WTC11 (cell line): Measurements from ENCODE around the gene DHRS2. TPM values are rescaled to one million over a fixed set of nuclear protein-coding genes. Genes with fewer than 3 reads are reported as not detected.
A peak's percentile ranks its signal among the peaks of the same experiment; 100 is the strongest.
"Not testable (repeated sequence)": the region's sequence is repeated elsewhere in the genome, so short reads cannot be mapped to it uniquely, and the experiment has no call there.

Experiments
- ATAC-seq: fragments of 200-7000 bp; cut with Tn5 transposase; 2 replicates; pipeline ENCODE4 v1.10.0; 2021; ENCODE audit warnings: mild to moderate bottlenecking, moderate library complexity
- CTCF ChIA-PET: fragments of 300-600 bp; sonication (Branson Sonifier 250); formaldehyde crosslinking; loops from one replicate; lab custom pipeline; 2021; ENCODE audit warnings: antibody characterized with exemption; lab: Charles Lee
- POLR2A ChIA-PET: fragments of 350-600 bp; sonication (Branson Sonifier 250); formaldehyde crosslinking; loops from one replicate; lab custom pipeline; 2021; ENCODE audit warnings: antibody characterized with exemption; lab: Charles Lee
- DNase-seq: peaks from one replicate; pipeline ENCODE4 v3.0.0; 2021; ENCODE audit warnings: low spot score
- H3K27ac Mint-ChIP-seq: 2 replicates; pipeline ENCODE4 v1.8.0; 2021; ENCODE audit warnings: mixed read lengths
- H3K27me3 Mint-ChIP-seq: 2 replicates; pipeline ENCODE4 v1.8.0; 2021; ENCODE audit warnings: low read depth, mild to moderate bottlenecking, moderate library complexity, mixed read lengths
- H3K36me3 Mint-ChIP-seq: 2 replicates; pipeline ENCODE4 v1.8.0; 2021; ENCODE audit warnings: mixed read lengths
- H3K4me1 Mint-ChIP-seq: 2 replicates; pipeline ENCODE4 v1.8.0; 2022; ENCODE audit warnings: mixed read lengths
- H3K4me3 Mint-ChIP-seq: 2 replicates; pipeline ENCODE4 v1.8.0; 2021; ENCODE audit warnings: mild to moderate bottlenecking, moderate library complexity, mixed read lengths
- H3K9me3 Mint-ChIP-seq: 2 replicates; pipeline ENCODE4 v1.8.0; 2021; ENCODE audit warnings: mixed read lengths
- ATF2 ChIP-seq: sonication (generic); formaldehyde crosslinking; IDR thresholded peaks from 2 replicates; pipeline ENCODE4 v1.8.1; 2022; ENCODE audit warnings: low read depth, missing genetic modification reagents, borderline replicate concordance
- CREB1 ChIP-seq: sonication (generic); formaldehyde crosslinking; IDR thresholded peaks from 2 replicates; pipeline ENCODE4 v1.8.0; 2023; ENCODE audit warnings: mild to moderate bottlenecking, missing genetic modification reagents
- CREM ChIP-seq: sonication (generic); formaldehyde crosslinking; IDR thresholded peaks from 2 replicates; pipeline ENCODE4 v1.8.1; 2022; ENCODE audit warnings: mild to moderate bottlenecking, missing genetic modification reagents, moderate library complexity
- EMX1 ChIP-seq: fragments of 250-450 bp; sonication (Bioruptor Pico); IDR thresholded peaks from 2 replicates; pipeline ENCODE4 v1.8.0; 2021; ENCODE audit warnings: mild to moderate bottlenecking
- FOXK1 ChIP-seq: sonication (generic); formaldehyde crosslinking; IDR thresholded peaks from 2 replicates; pipeline ENCODE4 v1.8.0; 2022; ENCODE audit warnings: mild to moderate bottlenecking, moderate library complexity, missing genetic modification reagents
- FOXP4 ChIP-seq: sonication (generic); formaldehyde crosslinking; IDR thresholded peaks from 2 replicates; pipeline ENCODE4 v1.8.0; 2022; ENCODE audit warnings: mild to moderate bottlenecking, missing genetic modification reagents
- MAX ChIP-seq: sonication (generic); formaldehyde crosslinking; IDR thresholded peaks from 2 replicates; pipeline ENCODE4 v1.8.0; 2022; ENCODE audit warnings: mild to moderate bottlenecking, missing genetic modification reagents
- NR1H2 ChIP-seq: sonication (generic); formaldehyde crosslinking; IDR thresholded peaks from 2 replicates; pipeline ENCODE4 v1.9.0; 2021; ENCODE audit warnings: mild to moderate bottlenecking, moderate library complexity, missing genetic modification reagents
- NR2C2 ChIP-seq: sonication (generic); formaldehyde crosslinking; IDR thresholded peaks from 2 replicates; pipeline ENCODE4 v1.8.0; 2022; ENCODE audit warnings: mild to moderate bottlenecking, missing genetic modification reagents
- PRDM15 ChIP-seq: sonication (generic); formaldehyde crosslinking; IDR thresholded peaks from 2 replicates; pipeline ENCODE4 v1.8.0; 2022; ENCODE audit warnings: missing genetic modification reagents
- SMAD4 ChIP-seq: sonication (generic); formaldehyde crosslinking; IDR thresholded peaks from 2 replicates; pipeline ENCODE4 v1.8.0; 2022; ENCODE audit warnings: mild to moderate bottlenecking, missing genetic modification reagents
- ZNF121 ChIP-seq: sonication (generic); formaldehyde crosslinking; IDR thresholded peaks from 2 replicates; pipeline ENCODE4 v1.8.0; 2023; ENCODE audit warnings: missing genetic modification reagents
- ZNF423 ChIP-seq: fragments of 250-450 bp; sonication (Bioruptor Pico); IDR thresholded peaks from 2 replicates; pipeline ENCODE4 v2.1.2; 2022; ENCODE audit warnings: mild to moderate bottlenecking, moderate library complexity
- total RNA-seq: library from RNA; stranded (reverse); gene quantifications from 3 replicates; pipeline ENCODE4 v1.2.3, GENCODE V29; 2021
- TF ChIP-seq, protein P1 (sequence below): fragments of 200-600 bp; IDR thresholded peaks from 2 replicates; pipeline ENCODE4 v1.8.0; 2022; ENCODE audit warnings: antibody characterized with exemption
- TF ChIP-seq, protein P2 (sequence below): fragments of 250-450 bp; sonication (Bioruptor Pico); conservative IDR thresholded peaks from 2 replicates; pipeline ENCODE4 v1.9.0; 2021; ENCODE audit warnings: mild to moderate bottlenecking
- TF ChIP-seq, protein P3 (sequence below): fragments of 250-450 bp; sonication (Bioruptor Pico); IDR thresholded peaks from 2 replicates; pipeline ENCODE4 v1.8.0; 2021; ENCODE audit warnings: mild to moderate bottlenecking

DHRS2 gene
- total RNA-seq, 1 experiment from 2014 or later = 4.5 TPM

GRCh38 chr14:23589606-23590005 is 46.6 kb upstream of the DHRS2 start:
- peaks cover 20% of the 10 kb centered on the region for H3K4me1 Mint-ChIP-seq
- TF ChIP-seq FOXK1 (CRISPR knock-in tag) (no peak), ATF2 (no peak), MAX (CRISPR knock-in tag) (no peak), FOXP4 (CRISPR knock-in tag) (no peak), NR2C2 (CRISPR knock-in tag) (no peak), NR1H2 (no peak), ZNF423 (no peak), EMX1 (no peak), CREB1 (CRISPR knock-in tag) (no peak), SMAD4 (no peak), CREM (CRISPR knock-in tag) (no peak), PRDM15 (CRISPR knock-in tag) (no peak)
- TF ChIP-seq, protein P1, sequence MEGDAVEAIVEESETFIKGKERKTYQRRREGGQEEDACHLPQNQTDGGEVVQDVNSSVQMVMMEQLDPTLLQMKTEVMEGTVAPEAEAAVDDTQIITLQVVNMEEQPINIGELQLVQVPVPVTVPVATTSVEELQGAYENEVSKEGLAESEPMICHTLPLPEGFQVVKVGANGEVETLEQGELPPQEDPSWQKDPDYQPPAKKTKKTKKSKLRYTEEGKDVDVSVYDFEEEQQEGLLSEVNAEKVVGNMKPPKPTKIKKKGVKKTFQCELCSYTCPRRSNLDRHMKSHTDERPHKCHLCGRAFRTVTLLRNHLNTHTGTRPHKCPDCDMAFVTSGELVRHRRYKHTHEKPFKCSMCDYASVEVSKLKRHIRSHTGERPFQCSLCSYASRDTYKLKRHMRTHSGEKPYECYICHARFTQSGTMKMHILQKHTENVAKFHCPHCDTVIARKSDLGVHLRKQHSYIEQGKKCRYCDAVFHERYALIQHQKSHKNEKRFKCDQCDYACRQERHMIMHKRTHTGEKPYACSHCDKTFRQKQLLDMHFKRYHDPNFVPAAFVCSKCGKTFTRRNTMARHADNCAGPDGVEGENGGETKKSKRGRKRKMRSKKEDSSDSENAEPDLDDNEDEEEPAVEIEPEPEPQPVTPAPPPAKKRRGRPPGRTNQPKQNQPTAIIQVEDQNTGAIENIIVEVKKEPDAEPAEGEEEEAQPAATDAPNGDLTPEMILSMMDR = no peak
- TF ChIP-seq, protein P2, sequence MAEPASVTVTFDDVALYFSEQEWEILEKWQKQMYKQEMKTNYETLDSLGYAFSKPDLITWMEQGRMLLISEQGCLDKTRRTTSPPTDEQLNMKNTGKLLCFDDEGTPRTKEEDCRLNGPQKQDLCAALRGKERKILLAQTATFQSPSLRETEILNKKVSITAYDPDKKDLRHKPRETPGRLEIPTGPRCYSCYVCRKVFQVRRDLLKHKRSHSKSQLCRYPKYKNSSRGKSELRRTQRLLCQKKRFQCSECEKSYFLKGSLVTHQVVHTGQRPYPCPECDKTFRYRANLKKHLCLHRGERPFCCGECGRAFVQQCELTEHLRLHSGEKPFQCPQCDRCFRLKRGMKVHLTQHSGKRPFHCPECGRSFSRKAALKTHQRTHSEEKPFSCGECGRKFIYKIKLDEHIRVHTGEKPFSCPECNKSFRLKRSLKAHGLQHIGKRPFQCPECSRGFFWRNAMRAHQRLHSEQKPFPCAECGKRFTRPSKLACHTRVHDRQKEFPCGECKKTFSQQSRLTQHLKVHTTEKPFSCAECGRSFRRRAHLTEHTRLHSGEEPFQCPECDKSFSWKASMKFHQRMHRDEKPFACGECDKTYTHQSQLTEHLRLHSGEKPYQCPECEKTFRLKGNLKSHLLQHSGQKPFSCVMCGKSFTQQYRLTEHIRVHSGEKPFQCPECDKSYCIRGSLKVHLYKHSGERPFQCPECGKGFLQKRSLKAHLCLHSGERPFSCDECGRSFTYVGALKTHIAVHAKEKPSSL (CRISPR knock-in tag) = no peak
- H3K4me3 Mint-ChIP-seq = no peak overlapping the region
- H3K36me3 Mint-ChIP-seq = peaks cover 3% of the 10 kb centered on the region; the same call in 1 of the 2 replicates
- H3K27me3 Mint-ChIP-seq = peaks cover 13% of the 10 kb centered on the region
- ChIA-PET CTCF (interaction anchor here (0.6 to 2.7 kb wide), 46 partner anchors 8 to 519 kb away, joined by 3 to 103 read pairs (median 5); partner anchors contain the start of genes DHRS4, JPH4 and PCK2), POLR2A (interaction anchor here (1.1 kb wide), 1 partner anchor 42 kb away, joined by 5 read pairs; no protein-coding TSS in a partner anchor)
- ATAC-seq (no peak), DNase-seq (no peak)
- no peaks in the 10 kb centered on the region for H3K9me3 Mint-ChIP-seq
- no peak overlapping the region for H3K27ac Mint-ChIP-seq

- Mint-ChIP-seq H3K9me3 (no peaks in the 10 kb centered on the region), H3K4me1 (peaks cover 20% of the 10 kb centered on the region), H3K4me3 (no peak overlapping the region), H3K36me3 (peaks cover 3% of the 10 kb centered on the region; the same call in 1 of the 2 replicates), H3K27ac (no peak overlapping the region), H3K27me3 (peaks cover 13% of the 10 kb centered on the region)
- ATAC-seq (no peak), DNase-seq (no peak)
- TF ChIP-seq NR1H2 (no peak), ZNF121 (0 out of 2 replicates have a peak, but pooled peaks have one; percentile 24)
- TF ChIP-seq, protein P3, sequence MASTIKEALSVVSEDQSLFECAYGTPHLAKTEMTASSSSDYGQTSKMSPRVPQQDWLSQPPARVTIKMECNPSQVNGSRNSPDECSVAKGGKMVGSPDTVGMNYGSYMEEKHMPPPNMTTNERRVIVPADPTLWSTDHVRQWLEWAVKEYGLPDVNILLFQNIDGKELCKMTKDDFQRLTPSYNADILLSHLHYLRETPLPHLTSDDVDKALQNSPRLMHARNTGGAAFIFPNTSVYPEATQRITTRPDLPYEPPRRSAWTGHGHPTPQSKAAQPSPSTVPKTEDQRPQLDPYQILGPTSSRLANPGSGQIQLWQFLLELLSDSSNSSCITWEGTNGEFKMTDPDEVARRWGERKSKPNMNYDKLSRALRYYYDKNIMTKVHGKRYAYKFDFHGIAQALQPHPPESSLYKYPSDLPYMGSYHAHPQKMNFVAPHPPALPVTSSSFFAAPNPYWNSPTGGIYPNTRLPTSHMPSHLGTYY (CRISPR knock-in tag) = no peak
- POLR2A ChIA-PET = no interaction called here
- CTCF ChIA-PET = interaction anchor here (1.1 to 3.6 kb wide), 5 partner anchors 10 to 320 kb away, joined by 4 to 38 read pairs (median 10); partner anchors contain the start of gene JPH4
Observed at GRCh38 chr14:23590198-23590597, 46.0 kb upstream of the DHRS2 start.

GRCh38 chr14:23594191-23594590 is 42.0 kb upstream of the DHRS2 start:
- ChIA-PET POLR2A (interaction anchor here (0.7 kb wide), 1 partner anchor 22 kb away, joined by 3 read pairs; no protein-coding TSS in a partner anchor), CTCF (interaction anchor here (1.4 kb wide), 1 partner anchor 38 kb away, joined by 10 read pairs; no protein-coding TSS in a partner anchor)
- peaks cover 12% of the 10 kb centered on the region for H3K4me1 Mint-ChIP-seq
- H3K27ac Mint-ChIP-seq, ATAC-seq, H3K36me3 Mint-ChIP-seq, H3K4me3 Mint-ChIP-seq, H3K27me3 Mint-ChIP-seq, H3K9me3 Mint-ChIP-seq, DNase-seq: not testable (repeated sequence)
